ENCODE measurements around the gene ARID1B. TPM values are rescaled to one million over a fixed set of nuclear protein-coding genes. Genes with fewer than 3 reads are reported as not detected.

The ARID1B gene
- total RNA-seq, 1 donor from 2014 or later = 49.2 TPM

GRCh38 chr6:157200117-157200516 lies 422.9 kb downstream of the ARID1B start:
- DNase-seq (no peak), ATAC-seq (ENCODE audit: poor library complexity) (no peak)
- intact Hi-C loops (cut with DNase I) = no loop called here

GRCh38 chr6:157200611-157201010 lies 423.4 kb downstream of the ARID1B start:
- intact Hi-C loops (cut with DNase I) = no loop called here

GRCh38 chr6:157201083-157201482 lies 423.9 kb downstream of the ARID1B start:
- intact Hi-C loops (cut with DNase I) = no loop called here
- ATAC-seq (ENCODE audit: poor library complexity) = no peak
- DNase-seq = no peak

More at GRCh38 chr6:157200611-157201010, 423.4 kb downstream of the ARID1B start:
- DNase-seq (no peak), ATAC-seq (ENCODE audit: poor library complexity) (no peak)

GRCh38 chr6:157203312-157203744 lies 426.1 kb downstream of the ARID1B start:
- intact Hi-C loops (cut with DNase I) = no loop called here
- DNase-seq (no peak), ATAC-seq (ENCODE audit: poor library complexity) (no peak)

GRCh38 chr6:157203764-157204163 lies 426.6 kb downstream of the ARID1B start:
- intact Hi-C loops (cut with DNase I) = no loop called here
- ATAC-seq (ENCODE audit: poor library complexity) (no peak), DNase-seq (no peak)

GRCh38 chr6:157205473-157206358 lies 428.5 kb downstream of the ARID1B start:
- intact Hi-C loops (cut with DNase I) = no loop called here
- DNase-seq = no peak
- ATAC-seq (ENCODE audit: poor library complexity) = no peak

- no peak for ATAC-seq (ENCODE audit: poor library complexity)
Observed at GRCh38 chr6:157206359-157206815, 429.2 kb downstream of the ARID1B start.

GRCh38 chr6:157207521-157208076 lies 430.4 kb downstream of the ARID1B start:
- intact Hi-C loops (cut with DNase I) = no loop called here
- ATAC-seq (ENCODE audit: poor library complexity) (no peak), DNase-seq (no peak)

More at GRCh38 chr6:157206359-157206815, 429.2 kb downstream of the ARID1B start:
- intact Hi-C loops (cut with DNase I) = no loop called here
- DNase-seq = no peak

- intact Hi-C loops (cut with DNase I) = no loop called here
- DNase-seq (no peak), ATAC-seq (ENCODE audit: poor library complexity) (no peak)
Observed at GRCh38 chr6:157209865-157210530, 432.8 kb downstream of the ARID1B start.

GRCh38 chr6:157210954-157211353 lies 433.8 kb downstream of the ARID1B start:
- no peak for DNase-seq
- intact Hi-C loops (cut with DNase I) = no loop called here
- no peak for ATAC-seq (ENCODE audit: poor library complexity)

GRCh38 chr6:157211603-157212455 lies 434.7 kb downstream of the ARID1B start:
- intact Hi-C loops (cut with DNase I) = no loop called here
- DNase-seq (no peak), ATAC-seq (ENCODE audit: poor library complexity) (no peak)

- intact Hi-C loops (cut with DNase I) = no loop called here
- DNase-seq (no peak), ATAC-seq (ENCODE audit: poor library complexity) (no peak)
Observed at GRCh38 chr6:157213426-157213825, 436.2 kb downstream of the ARID1B start.

GRCh38 chr6:157213907-157214565 lies 436.9 kb downstream of the ARID1B start:
- no peak for ATAC-seq (ENCODE audit: poor library complexity)
- intact Hi-C loops (cut with DNase I) = no loop called here
- DNase-seq = no peak

- intact Hi-C loops (cut with DNase I) = no loop called here
- no peak for DNase-seq
- ATAC-seq (ENCODE audit: poor library complexity) = no peak
Observed at GRCh38 chr6:157215717-157216116, 438.5 kb downstream of the ARID1B start.

GRCh38 chr6:157216570-157216969 lies 439.4 kb downstream of the ARID1B start:
- ATAC-seq (ENCODE audit: poor library complexity) = no peak
- DNase-seq = no peak
- intact Hi-C loops (cut with DNase I) = no loop called here

- intact Hi-C loops (cut with DNase I) = no loop called here
- DNase-seq (no peak), ATAC-seq (ENCODE audit: poor library complexity) (no peak)
Observed at GRCh38 chr6:157217198-157217893, 440.2 kb downstream of the ARID1B start.

- DNase-seq (no peak), ATAC-seq (ENCODE audit: poor library complexity) (no peak)
- intact Hi-C loops (cut with DNase I) = no loop called here
Observed at GRCh38 chr6:157217894-157218370, 440.8 kb downstream of the ARID1B start.

All from Right ventricle myocardium superior (tissue), 1 donor.